Effector memory CD8-positive, alpha-beta T cell (primary cell): Measurements from ENCODE around the gene OR4X2.
"Not testable (repeated sequence)": the region's sequence is repeated elsewhere in the genome, so short reads cannot be mapped to it uniquely, and the experiment has no call there.

Experiments
- ATAC-seq: fragments of 150-1000 bp; cut with Tn5 transposase; replicated peaks from 2 replicates; pipeline ENCODE4 v1.10.0; 2021; ENCODE audit warnings: mild to moderate bottlenecking, moderate library complexity
- DNase-seq, 3 experiments: peaks; one replicate each; pipeline ENCODE4 v3.0.0; 2021
- H3K27ac Mint-ChIP-seq, 2 donors: one replicate each; pipeline ENCODE4 v1.8.0; 2022; ENCODE audit warnings: mild to moderate bottlenecking in 2 of 2, mixed read lengths in 2 of 2, moderate library complexity in 2 of 2
- H3K27me3 Mint-ChIP-seq, 2 donors: one replicate each; pipeline ENCODE4 v1.8.0; 2022; ENCODE audit warnings: mixed read lengths in 2 of 2
- H3K36me3 Mint-ChIP-seq: one replicate; pipeline ENCODE4 v1.8.0; 2022; ENCODE audit warnings: mild to moderate bottlenecking, moderate library complexity, mixed read lengths; ENCODE audit not compliant: insufficient read depth
- H3K4me1 Mint-ChIP-seq, 2 donors: one replicate each; pipeline ENCODE4 v1.8.0; 2022; ENCODE audit warnings: low read depth in 2 of 2, mixed read lengths in 2 of 2
- H3K4me3 Mint-ChIP-seq, 2 donors: one replicate each; pipeline ENCODE4 v1.8.0; 2022; ENCODE audit warnings: mild to moderate bottlenecking in 2 of 2, mixed read lengths in 2 of 2, moderate library complexity in 2 of 2
- H3K9me3 Mint-ChIP-seq, 2 donors: one replicate each; pipeline ENCODE4 v1.8.0; 2022; ENCODE audit warnings: mixed read lengths in 2 of 2
- total RNA-seq, 9 experiments: gene quantifications; one replicate each; lab custom pipeline; 2026; lab: John Stamatoyannopoulos, UW

Gene OR4X2
- 0 reads per million in 9 experiments for total RNA-seq

GRCh38 chr11:48244804-48245203 is at the start of gene OR4X2:
Gene OR4X2, plus strand, starts transcription at chr11:48245104. Its CDS starts 0 bp downstream, at chr11:48245104.
- Mint-ChIP-seq H3K27ac (no peak within 1 kb of the TSS), H3K27me3 (peaks cover 33 to 47% of the 10 kb centered on the region in 2 donors), H3K36me3 (peaks cover 2% of the 10 kb centered on the region), H3K9me3 (no peaks in the 10 kb centered on the region), H3K4me1 (no peaks in the 10 kb centered on the region), H3K4me3 (no peak within 1 kb of the TSS)
- ATAC-seq: no peak
- DNase-seq: no peak

- H3K9me3 Mint-ChIP-seq: no peaks in the 10 kb centered on the region
- H3K36me3 Mint-ChIP-seq: no peaks in the 10 kb centered on the region
- ATAC-seq (no peak), DNase-seq (no peak)
- H3K27me3 Mint-ChIP-seq: peaks cover 30 to 31% of the 10 kb centered on the region in 2 donors
- H3K4me3 Mint-ChIP-seq: no peak overlapping the region
- no peak overlapping the region for H3K27ac Mint-ChIP-seq
- no peaks in the 10 kb centered on the region for H3K4me1 Mint-ChIP-seq
Observed at GRCh38 chr11:48207881-48208280, 37.0 kb upstream of the OR4X2 start.

GRCh38 chr11:48210052-48210451 is 34.9 kb upstream of the OR4X2 start:
- Mint-ChIP-seq H3K4me1 (no peaks in the 10 kb centered on the region), H3K9me3 (no peaks in the 10 kb centered on the region), H3K36me3 (no peaks in the 10 kb centered on the region), H3K27me3 (peaks cover 30 to 38% of the 10 kb centered on the region in 2 donors), H3K4me3 (no peak overlapping the region), H3K27ac (no peak overlapping the region)
- ATAC-seq (no peak), DNase-seq (no peak)

- H3K36me3 Mint-ChIP-seq: no peaks in the 10 kb centered on the region
- DNase-seq (no peak), ATAC-seq (no peak)
- H3K4me1 Mint-ChIP-seq: no peaks in the 10 kb centered on the region
- H3K27ac Mint-ChIP-seq: no peak within 1 kb of the TSS
- no peak within 1 kb of the TSS for H3K4me3 Mint-ChIP-seq
- peaks cover 14 to 24% of the 10 kb centered on the region in 2 donors for H3K27me3 Mint-ChIP-seq
- no peaks in the 10 kb centered on the region for H3K9me3 Mint-ChIP-seq
Observed at GRCh38 chr11:48216510-48216909, 28.4 kb upstream of the OR4X2 start, which contains the start of gene OR4B1. Gene OR4B1, plus strand, starts transcription at chr11:48216810. Its CDS starts 0 bp downstream, at chr11:48216810.

- Mint-ChIP-seq H3K27me3 (peaks cover 26 to 29% of the 10 kb centered on the region in 2 donors), H3K36me3 (no peaks in the 10 kb centered on the region), H3K9me3 (peaks cover 0 to 3% of the 10 kb centered on the region in 2 donors), H3K27ac (no peak overlapping the region), H3K4me1 (no peaks in the 10 kb centered on the region), H3K4me3 (no peak overlapping the region)
- ATAC-seq: no peak
- no peak for DNase-seq
Observed at GRCh38 chr11:48228761-48229160, 16.1 kb upstream of the OR4X2 start.

- H3K27me3 Mint-ChIP-seq: peaks cover 28 to 41% of the 10 kb centered on the region in 2 donors
- not testable (repeated sequence) for H3K9me3 Mint-ChIP-seq, H3K4me3 Mint-ChIP-seq, H3K4me1 Mint-ChIP-seq, ATAC-seq, DNase-seq, H3K27ac Mint-ChIP-seq, H3K36me3 Mint-ChIP-seq
Observed at GRCh38 chr11:48230057-48230456, 14.8 kb upstream of the OR4X2 start.

GRCh38 chr11:48237727-48238126 is 7.2 kb upstream of the OR4X2 start:
- Mint-ChIP-seq H3K9me3 (peaks cover 0 to 3% of the 10 kb centered on the region in 2 donors), H3K4me3 (no peak overlapping the region), H3K27me3 (peaks cover 56 to 82% of the 10 kb centered on the region in 2 donors), H3K27ac (no peak overlapping the region), H3K4me1 (peaks cover 0 to 3% of the 10 kb centered on the region in 2 donors), H3K36me3 (no peaks in the 10 kb centered on the region)
- no peak for DNase-seq
- ATAC-seq: no peak

GRCh38 chr11:48242501-48242900 is 2.4 kb upstream of the OR4X2 start:
- no peak overlapping the region for H3K4me3 Mint-ChIP-seq
- no peak for ATAC-seq
- H3K27ac Mint-ChIP-seq: no peak overlapping the region
- peaks cover 49 to 64% of the 10 kb centered on the region in 2 donors for H3K27me3 Mint-ChIP-seq
- no peak for DNase-seq
- H3K36me3 Mint-ChIP-seq: peaks cover 2% of the 10 kb centered on the region
- H3K4me1 Mint-ChIP-seq: no peaks in the 10 kb centered on the region
- H3K9me3 Mint-ChIP-seq: no peaks in the 10 kb centered on the region

- no peak overlapping the region for H3K4me3 Mint-ChIP-seq
- H3K36me3 Mint-ChIP-seq: no peaks in the 10 kb centered on the region
- ATAC-seq: no peak
- peaks cover 8 to 38% of the 10 kb centered on the region in 2 donors for H3K27me3 Mint-ChIP-seq
- no peaks in the 10 kb centered on the region for H3K4me1 Mint-ChIP-seq
- no peaks in the 10 kb centered on the region for H3K9me3 Mint-ChIP-seq
- DNase-seq: no peak
- H3K27ac Mint-ChIP-seq: no peak overlapping the region
Observed at GRCh38 chr11:48248902-48249301, 4.0 kb downstream of the OR4X2 start.

GRCh38 chr11:48261600-48261999 is 16.7 kb downstream of the OR4X2 start:
- no peak overlapping the region for H3K4me3 Mint-ChIP-seq
- H3K36me3 Mint-ChIP-seq: no peaks in the 10 kb centered on the region

GRCh38 chr11:48263423-48263911 is 18.6 kb downstream of the OR4X2 start, which contains the start of gene OR4X1:
Gene OR4X1, plus strand, starts transcription at chr11:48263861. Its CDS starts 0 bp downstream, at chr11:48263861.
- H3K9me3 Mint-ChIP-seq: no peaks in the 10 kb centered on the region

More at GRCh38 chr11:48261600-48261999, 16.7 kb downstream of the OR4X2 start:
- Mint-ChIP-seq H3K4me1 (peaks cover 0 to 2% of the 10 kb centered on the region in 2 donors), H3K27ac (no peak overlapping the region), H3K9me3 (no peaks in the 10 kb centered on the region), H3K27me3 (peaks cover 23 to 24% of the 10 kb centered on the region in 2 donors)
- DNase-seq: no peak
- ATAC-seq: no peak

GRCh38 chr11:48270621-48271020 is 25.7 kb downstream of the OR4X2 start:
- H3K27me3 Mint-ChIP-seq: peaks cover 0 to 8% of the 10 kb centered on the region in 2 donors
- peaks cover 4% of the 10 kb centered on the region for H3K36me3 Mint-ChIP-seq
- no peaks in the 10 kb centered on the region for H3K4me1 Mint-ChIP-seq
- no peak for ATAC-seq
- DNase-seq: no peak
- no peaks in the 10 kb centered on the region for H3K9me3 Mint-ChIP-seq
- no peak overlapping the region for H3K27ac Mint-ChIP-seq
- H3K4me3 Mint-ChIP-seq: no peak overlapping the region

More at GRCh38 chr11:48263423-48263911, 18.6 kb downstream of the OR4X2 start, which contains the start of gene OR4X1:
- peaks cover 8 to 9% of the 10 kb centered on the region in 2 donors for H3K27me3 Mint-ChIP-seq
- H3K4me1 Mint-ChIP-seq: peaks cover 0 to 2% of the 10 kb centered on the region in 2 donors
- H3K4me3 Mint-ChIP-seq: no peak within 1 kb of the TSS
- DNase-seq: no peak
- ATAC-seq: no peak
- H3K36me3 Mint-ChIP-seq: peaks cover 3% of the 10 kb centered on the region
- peak within 1 kb of the TSS in 1 of 2 donors; percentile 17 for H3K27ac Mint-ChIP-seq

- H3K4me1 Mint-ChIP-seq: no peaks in the 10 kb centered on the region
- H3K36me3 Mint-ChIP-seq: peaks cover 4% of the 10 kb centered on the region
- DNase-seq: no peak
- no peak for ATAC-seq
- no peaks in the 10 kb centered on the region for H3K9me3 Mint-ChIP-seq
- H3K4me3 Mint-ChIP-seq: no peak overlapping the region
- no peak overlapping the region for H3K27ac Mint-ChIP-seq
- peaks cover 0 to 8% of the 10 kb centered on the region in 2 donors for H3K27me3 Mint-ChIP-seq
Observed at GRCh38 chr11:48272606-48273005, 27.7 kb downstream of the OR4X2 start.
